Measurements from ENCODE around the gene LNPK. TPM values are rescaled to one million over a fixed set of nuclear protein-coding genes. Genes with fewer than 3 reads are reported as not detected.
"Not testable (repeated sequence)": the region's sequence is repeated elsewhere in the genome, so short reads cannot be mapped to it uniquely, and the experiment has no call there.

The LNPK gene
- total RNA-seq, 1 donor from 2014 or later, result 4.2 TPM

DNA sequence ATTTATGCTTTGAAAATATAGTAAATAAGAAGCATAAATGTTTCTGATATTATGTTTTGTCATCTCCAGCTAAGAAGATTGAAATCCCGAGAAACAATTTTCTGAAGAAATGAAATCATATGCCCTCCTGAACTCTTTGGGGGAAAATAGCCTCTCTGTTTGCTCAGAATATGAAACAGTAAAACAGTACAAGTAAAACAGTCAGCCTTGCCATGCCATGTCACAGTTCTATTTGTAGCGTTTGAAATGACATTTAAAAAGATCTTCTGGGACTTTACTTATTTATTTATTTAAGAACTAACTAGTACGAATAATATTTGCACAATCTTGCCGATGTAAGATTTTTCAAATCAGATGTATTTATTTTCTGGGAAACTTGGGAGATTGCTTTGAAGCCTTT, 98.0 kb downstream of the LNPK start:
- no peak for DNase-seq (ENCODE audit: low read depth in 2 of 2)

DNA sequence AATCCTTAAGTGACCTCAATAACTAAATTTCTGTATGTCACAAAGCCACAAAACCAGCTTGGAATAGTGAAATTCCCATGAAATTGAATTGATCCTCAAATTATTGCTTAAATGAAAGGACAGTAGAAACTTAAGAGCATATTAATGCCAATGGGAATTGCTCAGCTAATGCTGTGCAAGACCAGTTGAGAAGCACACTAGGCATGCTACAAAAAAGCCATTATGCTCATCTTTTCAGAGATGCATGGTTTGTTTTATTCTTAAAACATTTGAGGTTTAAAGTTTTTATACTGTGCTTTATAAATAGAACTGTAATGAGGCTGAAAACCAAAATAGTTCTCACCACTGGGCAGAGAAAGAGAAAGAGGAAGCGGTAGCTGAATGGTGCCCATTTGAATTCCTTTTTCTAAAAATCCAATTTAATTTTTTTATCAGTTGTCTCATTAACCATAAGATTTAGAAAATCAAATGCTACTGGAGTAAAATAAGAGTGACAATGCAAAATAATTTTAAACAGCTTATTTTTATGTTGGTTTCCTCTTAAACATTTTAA, 98.6 kb downstream of the LNPK start:
- no peak for DNase-seq (ENCODE audit: low read depth in 2 of 2)

DNA sequence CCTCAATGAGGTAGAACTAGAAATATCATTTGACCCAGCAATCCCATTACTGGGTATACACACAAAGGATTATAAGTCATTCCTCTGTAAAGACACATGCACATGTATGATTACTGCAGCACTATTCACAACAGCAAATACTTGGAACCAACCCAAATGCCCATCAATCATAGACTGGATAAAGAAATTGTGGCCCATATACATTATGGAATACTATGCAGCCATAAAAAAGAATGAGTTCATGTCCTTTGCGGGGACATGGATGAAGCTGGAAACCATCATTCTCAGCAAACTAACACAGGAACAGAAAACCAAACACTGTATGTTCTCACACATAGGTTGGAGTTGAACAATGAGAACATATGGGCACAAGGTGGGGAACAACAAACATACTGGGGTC, 106.1 kb downstream of the LNPK start:
- DNase-seq (ENCODE audit: low read depth in 2 of 2), result not testable (repeated sequence)

DNA sequence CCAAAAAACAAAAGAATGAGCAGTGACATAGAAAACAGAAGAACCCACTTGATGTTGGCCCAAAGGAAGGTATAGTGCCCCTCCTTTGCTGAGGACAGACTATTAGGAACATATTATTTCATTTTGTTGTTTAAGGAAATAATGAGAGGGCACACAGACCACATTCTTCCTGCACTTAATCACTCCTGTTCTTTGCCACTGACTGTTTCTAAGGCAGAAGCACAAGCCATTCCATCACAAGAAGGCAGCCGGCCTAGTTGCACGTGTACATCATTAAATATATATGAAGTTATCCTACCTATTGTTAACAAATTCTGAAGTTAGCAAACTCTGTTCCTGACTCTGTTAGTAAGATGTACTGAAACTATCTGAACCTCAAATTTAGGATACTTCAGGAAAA, 110.0 kb downstream of the LNPK start:
- DNase-seq (ENCODE audit: low read depth in 2 of 2), result no peak

GRCh38 chr2:175890636-175891242, 111.3 kb downstream of the LNPK start:
- no peak for DNase-seq (ENCODE audit: low read depth in 2 of 2)

DNA sequence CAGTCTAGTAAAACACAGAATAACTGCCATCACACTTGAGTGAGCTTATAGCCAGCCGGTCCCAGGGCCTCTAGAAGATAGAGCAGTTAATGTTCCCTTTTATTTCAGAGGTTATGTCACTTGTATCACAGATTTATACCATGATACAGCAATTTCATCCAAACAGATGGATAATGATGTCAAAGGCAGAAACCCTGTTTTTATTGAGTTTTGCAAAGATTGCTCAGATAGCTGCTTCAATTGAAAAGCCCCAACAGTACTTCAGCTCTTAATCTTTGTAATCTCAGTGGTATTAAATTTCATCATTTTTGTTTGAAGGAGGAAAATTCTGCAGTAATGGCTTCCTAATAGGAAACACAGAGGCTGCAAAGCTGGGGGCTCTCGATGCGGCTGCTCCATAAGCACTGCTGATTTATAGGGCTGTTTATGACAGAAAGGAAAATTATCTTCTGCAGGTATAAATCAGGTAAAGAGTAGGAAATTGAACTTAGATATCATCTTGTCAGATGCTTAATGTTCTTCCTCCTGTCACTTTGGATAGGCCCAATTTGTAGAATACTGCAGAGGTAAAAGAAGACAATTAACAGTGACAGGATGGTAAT, 112.3 kb downstream of the LNPK start:
- no peak for DNase-seq (ENCODE audit: low read depth in 2 of 2)

DNA sequence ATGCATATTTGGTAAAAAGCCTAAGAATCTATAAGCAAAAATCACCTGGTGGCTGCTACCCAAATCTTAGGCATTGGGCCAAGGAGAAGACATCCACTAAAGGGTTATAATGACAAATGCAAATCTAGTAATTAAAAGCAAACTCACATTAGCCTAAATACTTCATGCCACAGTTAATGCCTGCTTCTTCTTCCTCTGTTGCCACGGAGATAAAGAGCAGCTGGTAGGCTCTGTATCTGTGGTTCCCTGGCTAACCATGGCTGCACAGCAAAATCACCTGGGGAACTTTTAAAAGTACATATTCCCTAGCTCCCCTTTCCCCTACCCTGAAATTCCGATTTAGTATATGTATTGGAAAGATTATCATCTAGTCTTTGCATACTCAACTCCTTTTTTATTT, 114.3 kb downstream of the LNPK start:
- no peak for DNase-seq (ENCODE audit: low read depth in 2 of 2)

DNA sequence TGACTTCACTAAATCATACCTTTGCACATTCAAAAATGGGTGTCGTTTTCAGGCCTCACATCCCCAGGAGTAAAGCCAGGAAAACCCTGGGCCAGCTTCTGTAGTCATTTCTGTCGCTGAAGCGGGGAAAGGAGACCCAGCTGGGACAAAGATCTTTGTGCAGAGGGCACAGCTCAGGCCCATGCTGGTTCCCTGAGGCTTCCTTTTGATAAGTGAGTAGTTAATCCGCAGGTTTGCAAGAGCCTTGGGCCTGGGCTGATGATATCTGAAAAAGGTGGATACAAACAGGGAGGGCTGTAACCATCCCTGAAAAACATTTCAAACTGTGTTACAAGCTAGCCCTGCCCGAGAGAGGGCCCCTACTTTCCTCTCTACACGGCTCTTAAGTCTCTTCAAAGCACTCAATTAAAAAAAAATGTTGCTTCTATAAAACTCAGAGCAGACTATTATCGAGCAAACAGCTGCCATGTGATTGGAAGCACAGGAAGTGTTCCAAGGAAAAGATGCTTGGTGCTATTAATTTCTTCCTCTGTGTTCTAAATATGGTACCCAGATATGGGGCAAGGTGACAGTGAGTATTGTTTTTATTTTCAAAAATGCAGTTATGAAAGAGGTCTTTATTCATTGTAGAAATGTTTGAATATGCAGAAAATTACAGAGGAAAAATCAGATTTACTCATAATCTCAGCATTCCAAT, 117.2 kb downstream of the LNPK start:
- no peak for DNase-seq (ENCODE audit: low read depth in 2 of 2)

GRCh38 chr2:175883586-175884194, 118.4 kb downstream of the LNPK start:
- DNase-seq (ENCODE audit: low read depth in 2 of 2), result no peak

DNA sequence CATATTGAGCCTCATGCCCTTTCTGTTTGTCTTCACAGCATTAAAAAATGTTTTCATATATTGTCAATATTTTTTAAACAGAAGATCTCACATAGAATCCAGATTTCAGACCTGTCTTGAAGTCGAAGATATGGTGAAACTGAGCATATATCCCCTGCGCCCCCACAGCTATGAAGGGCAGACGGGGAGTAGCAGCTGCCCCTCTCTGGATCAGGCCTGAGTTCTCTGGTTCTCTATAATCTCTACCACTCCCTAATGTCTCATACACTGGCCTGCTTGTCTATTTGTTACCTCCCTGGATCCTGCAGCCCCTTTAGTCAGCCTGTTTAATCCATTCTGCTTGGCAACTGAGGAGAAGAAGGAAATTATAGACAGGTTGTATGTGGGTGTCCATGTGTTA, 122.4 kb downstream of the LNPK start:
- DNase-seq (ENCODE audit: low read depth in 2 of 2), result no peak

- DNase-seq (ENCODE audit: low read depth in 2 of 2), result no peak
Observed at GRCh38 chr2:175877845-175878544, 124.1 kb downstream of the LNPK start.

DNA sequence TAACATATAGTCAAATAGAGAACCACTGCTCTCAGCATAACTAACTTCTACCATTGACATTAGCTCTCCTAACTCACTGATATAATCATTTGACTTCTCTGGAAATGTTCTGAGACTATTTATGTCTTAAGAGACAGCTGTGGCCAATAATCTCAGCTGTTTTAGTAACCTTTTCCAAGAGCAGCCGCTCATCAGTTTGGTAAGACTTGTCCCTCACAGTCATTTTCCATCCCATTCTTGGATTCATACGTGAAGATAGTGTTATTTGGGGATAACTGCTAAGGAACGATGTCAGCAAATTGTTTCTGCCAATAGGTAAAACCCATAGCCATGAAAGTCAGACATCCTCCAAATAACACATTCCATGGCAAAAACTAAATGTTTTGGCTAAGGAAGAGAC, 127.8 kb downstream of the LNPK start:
- DNase-seq (ENCODE audit: low read depth in 2 of 2), result no peak

Other genes starting within 250 kb of the LNPK start
- gene EVX2, start 81.7 kb upstream of the LNPK start, total RNA-seq, result not detected in 2 replicates
- gene HOXD13, start 90.5 kb upstream of the LNPK start, total RNA-seq, result under 0.01 TPM in 1 of 2 replicates, not detected in the other
- gene HOXD12, start 97.5 kb upstream of the LNPK start, total RNA-seq, result not detected in 2 replicates
- not detected in 2 replicates for gene HOXD11, start 105.0 kb upstream of the LNPK start, total RNA-seq
- gene HOXD10, start 114.5 kb upstream of the LNPK start, total RNA-seq, result 7.8 and 9.9 TPM in 2 replicates
- 16.8 and 18.6 TPM in 2 replicates for gene HOXD9, start 120.5 kb upstream of the LNPK start, total RNA-seq
- gene HOXD8, start 127.4 kb upstream of the LNPK start, total RNA-seq, result 17.2 and 20.9 TPM in 2 replicates
- 2.3 and 2.5 TPM in 2 replicates for gene HOXD4, start 149.3 kb upstream of the LNPK start, total RNA-seq
- gene HOXD3, start 155.0 kb upstream of the LNPK start, total RNA-seq, result 5.6 and 7.2 TPM in 2 replicates
- gene HOXD1, start 186.4 kb upstream of the LNPK start, total RNA-seq, result 4.6 and 8.2 TPM in 2 replicates